Activated effector memory CD4-positive, alpha-beta T cell treated with Interleukin-2 at 50 U/mL for 16 hours (primary cell): ENCODE results near the gene ZBTB24.

Experiments used
- DNase-seq: peaks from one replicate; pipeline ENCODE4 v3.0.0-alpha.2; 2020

The ZBTB24 gene

DNA sequence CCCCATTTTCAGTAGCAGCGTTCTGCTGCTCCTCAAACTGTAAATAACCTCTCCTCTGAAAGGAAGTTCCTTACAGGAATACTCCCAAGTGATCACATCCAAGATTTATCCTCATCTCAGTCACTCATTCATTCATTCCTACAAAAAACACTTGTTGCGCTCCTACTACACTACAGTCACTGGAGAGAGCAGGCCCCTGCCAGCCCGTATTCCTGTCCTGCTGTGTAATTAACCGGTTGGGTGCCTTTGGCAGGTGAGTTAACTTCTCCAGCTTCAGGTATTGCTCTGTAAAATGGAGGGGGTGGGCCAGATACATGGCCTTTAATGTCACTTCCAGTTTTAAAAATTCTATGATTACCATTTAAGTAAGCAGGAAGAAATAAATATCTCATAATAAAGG is 15.0 kb upstream of the ZBTB24 start:
- no peak for DNase-seq

DNA sequence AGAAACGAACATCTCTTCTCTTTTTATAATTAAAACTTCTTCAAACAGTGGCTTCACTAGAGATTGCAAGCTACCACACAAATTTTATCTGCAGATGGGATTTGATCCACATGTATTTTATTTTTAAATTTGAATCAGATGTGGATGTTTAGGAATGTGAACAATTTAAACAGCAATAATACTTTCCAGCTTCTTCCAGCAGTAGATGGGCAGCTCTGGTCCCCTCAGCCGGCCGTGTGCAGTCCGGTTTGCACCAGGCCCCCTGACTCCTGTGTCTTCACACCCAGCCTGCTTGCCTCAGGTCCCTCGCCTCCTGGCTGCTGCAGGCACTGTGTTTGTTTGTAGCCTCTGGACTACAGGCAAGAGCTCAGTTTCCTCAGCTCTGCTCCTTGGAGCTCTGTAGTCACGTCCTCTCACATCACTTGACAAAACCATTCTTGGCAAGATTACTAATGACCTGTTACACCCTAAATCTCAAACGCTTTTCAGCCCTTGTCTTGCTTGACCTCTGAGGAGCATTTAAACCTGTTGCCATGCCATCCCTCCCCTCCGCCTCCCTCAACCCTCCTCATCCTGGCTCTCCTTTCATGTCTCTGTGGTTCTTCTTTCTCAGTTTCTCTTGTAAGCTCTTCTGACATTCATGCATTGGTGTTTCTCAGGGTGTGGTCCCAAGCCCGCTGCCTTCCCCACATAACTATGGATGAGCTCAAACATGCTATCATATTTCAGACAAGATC is 13.2 kb upstream of the ZBTB24 start:
- no peak for DNase-seq

DNA sequence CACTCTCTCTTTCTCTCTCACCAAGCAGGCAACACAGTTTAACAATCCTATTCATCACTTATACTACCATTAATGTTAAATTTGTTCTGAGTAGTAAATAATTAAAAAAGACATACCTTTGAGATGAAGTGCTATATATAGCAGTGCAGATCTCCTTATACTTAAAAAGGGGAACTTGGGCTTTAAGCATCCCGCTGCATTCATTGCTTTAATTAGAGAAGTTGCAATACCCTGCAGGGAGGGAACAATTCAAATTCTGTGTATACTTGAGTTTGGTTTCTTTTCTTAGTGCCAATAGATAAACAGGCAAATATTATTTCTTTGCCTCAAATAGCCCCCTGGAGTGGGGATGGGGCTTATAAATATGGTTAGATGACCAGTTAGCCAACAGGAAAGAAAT is 10.8 kb upstream of the ZBTB24 start:
- DNase-seq, result no peak

DNA sequence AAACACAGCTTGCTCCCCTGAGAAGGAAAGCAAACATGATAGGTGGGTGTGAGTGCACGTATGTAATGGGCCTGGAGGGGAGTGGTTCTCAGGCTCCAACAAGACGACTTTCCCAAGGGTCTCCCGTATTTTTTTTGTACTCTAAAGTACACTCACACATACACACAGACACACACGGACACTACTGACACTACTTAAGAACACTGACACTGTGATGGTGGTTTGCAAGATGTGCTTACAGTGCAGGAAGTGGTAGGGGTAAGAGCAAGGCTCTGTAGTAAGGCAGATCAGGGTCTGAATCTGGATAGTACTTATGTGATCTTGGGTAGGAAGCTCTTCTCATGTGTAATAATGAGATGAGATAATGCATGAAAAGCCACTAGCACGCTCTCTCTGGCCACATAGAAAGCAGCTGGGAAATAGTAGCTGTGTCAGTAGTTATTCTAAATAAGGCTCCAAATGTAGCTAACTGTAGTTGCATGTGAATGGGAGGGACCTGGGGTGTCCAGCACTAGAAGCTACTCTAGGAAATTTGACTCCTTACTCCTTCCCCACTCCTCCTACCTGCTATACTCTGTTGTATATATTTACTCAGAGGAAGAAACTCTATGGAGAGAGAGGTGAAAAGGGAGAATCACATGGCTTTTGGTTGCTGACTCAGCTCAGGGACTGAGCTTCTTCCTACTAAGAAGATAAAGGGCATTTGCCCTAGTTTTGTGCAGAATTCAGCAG is 8.4 kb upstream of the ZBTB24 start:
- DNase-seq, result no peak

DNA sequence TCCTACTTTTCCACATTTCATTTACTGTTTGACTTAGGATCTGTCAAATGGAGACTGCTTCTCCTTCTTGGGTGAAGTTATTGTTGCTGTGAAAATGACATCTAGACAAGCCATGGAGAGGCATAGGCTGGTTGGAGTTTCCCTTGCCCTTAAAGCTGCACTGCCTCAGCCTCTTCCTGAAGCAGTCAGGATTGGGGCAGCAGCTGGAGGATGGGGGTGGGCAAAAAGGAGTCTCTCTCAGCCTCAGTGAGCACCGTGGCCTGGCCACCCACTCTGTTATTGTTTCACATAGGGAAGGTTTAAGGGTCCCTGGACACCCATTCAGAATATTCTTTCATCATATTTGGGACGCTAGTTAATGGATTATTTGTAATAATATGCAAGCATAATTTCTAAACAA is 7.7 kb upstream of the ZBTB24 start:
- no peak for DNase-seq

DNA sequence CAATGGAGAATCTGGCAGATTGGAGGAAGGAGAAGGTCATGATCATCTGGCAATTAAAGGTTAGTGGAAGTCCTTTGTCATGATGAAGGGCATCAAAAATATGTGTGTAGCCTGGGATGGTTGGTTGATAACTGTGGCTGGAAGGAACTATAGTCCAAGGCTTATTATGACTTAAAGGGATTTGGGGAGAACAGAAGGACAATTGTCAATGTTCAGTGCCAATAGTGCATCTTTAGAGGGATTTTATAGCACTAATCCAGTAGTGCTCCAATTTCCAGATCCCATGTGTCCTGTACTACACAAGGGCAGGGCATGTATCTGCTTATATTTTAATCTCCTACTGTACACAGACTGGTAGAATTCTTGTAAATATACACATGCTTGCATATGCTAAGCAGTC is 5.0 kb upstream of the ZBTB24 start:
- no peak for DNase-seq

DNA sequence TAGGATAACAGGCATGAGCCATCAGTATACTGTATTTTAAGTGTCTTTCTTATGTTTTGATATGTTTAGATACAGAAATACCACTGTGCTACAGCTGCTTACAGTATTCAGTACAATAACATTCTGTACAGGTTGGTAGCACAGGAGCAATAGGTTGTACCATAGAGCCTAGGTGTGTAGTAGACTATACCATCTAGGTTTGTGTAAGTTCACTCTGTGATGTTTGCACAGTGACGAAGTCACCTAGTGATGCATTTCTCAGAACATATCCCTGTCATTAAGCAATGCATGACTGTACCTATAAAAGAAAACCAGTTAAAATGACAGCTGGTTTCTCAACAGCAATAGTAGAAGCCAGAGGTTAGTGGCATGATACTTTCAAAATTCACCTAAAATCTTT is 3.0 kb upstream of the ZBTB24 start:
- DNase-seq, result no peak

DNA sequence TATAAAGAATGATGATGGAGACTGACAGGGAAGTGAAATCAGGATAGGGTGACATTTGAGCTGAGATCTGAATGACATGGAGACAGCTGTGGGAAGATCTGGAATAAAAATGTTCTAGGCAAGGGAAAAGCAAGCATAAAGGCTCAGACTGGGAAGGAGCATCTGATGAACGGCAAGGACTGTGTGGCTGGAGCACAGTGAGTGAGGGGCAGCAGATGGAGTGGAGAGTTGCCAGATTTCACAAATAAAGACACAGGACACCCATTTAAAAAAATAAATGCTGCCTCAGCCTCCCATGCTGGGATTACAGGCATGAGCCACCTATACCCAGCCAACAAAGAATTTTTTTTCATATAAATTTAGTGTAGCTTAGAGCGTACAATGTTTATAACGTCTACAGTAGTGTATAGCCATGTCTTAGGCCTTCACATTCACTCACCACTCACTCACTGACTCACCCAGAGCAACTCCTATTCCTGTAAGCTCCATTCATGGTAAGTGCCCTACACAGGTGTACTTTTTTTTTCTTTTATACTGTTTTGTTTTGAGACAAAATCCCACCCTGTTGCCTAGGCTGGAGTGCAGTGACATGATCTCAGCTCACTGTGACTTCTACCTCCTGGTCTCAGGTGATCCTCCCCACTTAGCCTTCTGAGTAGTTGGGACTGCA is 2.4 kb upstream of the ZBTB24 start:
- no peak for DNase-seq

DNA sequence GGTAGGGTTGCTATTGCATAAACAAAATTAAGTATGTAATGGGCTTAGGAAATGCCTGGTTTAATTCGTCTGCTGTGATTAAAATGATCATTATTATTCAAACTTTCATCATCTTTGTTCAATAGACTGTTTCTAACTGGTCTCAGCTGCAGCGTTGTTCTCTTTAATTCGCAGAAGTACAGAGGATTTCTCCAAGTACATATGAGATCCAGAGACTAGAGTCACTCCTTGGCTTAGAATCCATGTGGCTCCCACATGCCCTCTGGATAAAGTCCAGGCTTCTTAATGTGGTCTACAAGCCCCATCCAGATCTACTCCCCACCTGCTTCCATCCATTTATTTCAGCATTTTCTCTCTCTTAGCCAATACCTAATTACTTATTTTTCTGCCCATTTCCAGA is 1.1 kb upstream of the ZBTB24 start:
- DNase-seq, result no peak

DNA sequence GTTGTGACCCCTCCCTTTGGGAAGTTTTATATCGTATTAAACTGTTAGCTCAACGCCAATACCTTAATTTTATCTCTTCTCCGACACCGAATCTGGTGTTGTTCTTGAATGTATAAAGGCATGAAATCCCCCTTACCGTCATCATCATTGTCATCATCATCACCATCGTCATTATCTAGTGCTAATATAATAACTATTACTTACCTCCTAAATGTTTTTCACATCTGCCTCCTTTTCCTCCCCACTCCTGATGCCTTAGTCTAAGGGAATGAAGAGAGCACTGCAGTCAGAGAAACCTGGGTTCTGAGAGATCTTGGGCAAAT is 677 bp upstream of the ZBTB24 start:
- DNase-seq, result no peak

DNA sequence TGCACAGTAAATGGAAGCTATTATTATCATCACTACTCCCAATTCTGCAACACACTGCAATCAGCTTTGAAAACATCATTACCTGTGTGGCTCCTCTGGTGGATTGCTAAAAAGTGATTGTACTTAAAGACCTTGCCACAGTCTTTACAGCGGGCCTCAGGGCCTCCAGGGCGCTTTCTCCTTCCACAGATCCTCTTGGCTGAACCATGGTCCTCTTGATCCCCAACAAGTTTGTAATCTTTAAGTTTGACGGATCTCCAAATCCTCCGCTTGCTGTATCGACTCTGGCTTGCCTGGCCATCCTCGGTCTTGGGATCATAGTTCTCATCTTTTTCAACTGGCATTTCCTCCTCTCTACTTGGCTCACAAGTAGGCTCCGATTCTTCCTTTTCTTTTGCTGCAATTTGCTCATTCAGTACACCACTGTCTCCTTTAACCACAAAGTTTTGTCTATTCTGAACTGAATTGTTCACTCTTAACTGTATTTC is 2.0 kb downstream of the ZBTB24 start:
- DNase-seq, result no peak

DNA sequence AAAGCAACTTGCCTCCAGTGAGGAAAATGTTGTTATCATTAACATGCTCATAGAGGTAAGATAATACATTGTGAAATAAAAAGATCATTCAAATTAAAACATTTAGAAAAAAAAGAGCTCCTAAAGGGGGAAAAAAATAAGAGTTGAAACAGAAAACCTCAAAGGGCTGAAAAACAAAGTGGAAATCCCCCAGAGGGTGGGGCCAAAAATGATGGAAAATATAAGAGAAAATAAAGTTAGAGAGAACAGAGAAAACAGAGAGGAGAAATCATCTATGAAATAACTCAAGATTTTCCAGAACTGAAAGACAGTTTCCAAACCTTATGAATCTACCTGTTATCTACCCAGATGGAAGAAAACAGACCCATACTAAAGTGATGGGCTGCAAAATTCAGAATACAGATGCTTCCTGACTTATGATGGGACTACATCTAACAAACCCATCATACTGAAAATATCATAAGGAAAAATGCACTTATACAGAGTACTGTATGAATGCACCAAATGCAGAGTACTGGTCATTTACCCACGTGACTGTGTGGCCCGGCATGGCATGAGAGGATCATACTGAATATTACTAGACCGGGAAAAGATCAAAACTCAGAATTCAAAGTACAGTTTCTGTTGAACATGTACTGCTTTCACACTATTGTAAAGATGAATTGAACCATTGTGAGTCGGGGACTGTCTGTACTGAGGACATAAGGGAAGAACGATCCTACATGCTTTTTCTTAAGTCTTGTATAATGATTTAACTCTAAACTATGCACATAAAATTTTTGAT is 4.0 kb downstream of the ZBTB24 start:
- no peak for DNase-seq

DNA sequence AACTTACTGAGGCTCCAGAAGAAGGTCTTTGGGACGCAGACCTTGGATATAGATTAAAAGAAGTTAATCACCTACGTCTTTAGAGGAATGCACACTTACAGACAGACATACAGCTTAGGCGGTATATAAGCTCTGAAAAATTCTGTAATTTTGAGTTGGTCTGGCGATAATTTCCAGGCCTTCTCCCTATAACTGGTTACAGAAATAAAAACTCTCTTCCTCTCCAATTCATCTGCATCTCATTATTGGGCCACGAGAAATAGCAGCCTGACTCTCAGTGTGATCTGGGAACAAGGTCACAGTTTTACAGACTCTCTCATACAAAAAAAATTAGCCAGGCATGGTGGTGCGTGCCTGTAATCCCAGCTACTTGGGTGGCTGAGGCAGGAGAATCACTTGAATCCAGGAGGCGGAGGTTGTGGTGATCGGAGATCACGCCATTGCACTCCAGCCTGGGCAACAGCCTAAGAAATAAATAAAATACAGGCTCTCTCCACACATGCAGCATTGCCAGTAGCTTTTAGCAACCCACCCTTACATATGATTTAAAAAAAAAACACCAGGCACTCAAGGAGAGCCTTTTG is 4.7 kb downstream of the ZBTB24 start:
- DNase-seq, result no peak

DNA sequence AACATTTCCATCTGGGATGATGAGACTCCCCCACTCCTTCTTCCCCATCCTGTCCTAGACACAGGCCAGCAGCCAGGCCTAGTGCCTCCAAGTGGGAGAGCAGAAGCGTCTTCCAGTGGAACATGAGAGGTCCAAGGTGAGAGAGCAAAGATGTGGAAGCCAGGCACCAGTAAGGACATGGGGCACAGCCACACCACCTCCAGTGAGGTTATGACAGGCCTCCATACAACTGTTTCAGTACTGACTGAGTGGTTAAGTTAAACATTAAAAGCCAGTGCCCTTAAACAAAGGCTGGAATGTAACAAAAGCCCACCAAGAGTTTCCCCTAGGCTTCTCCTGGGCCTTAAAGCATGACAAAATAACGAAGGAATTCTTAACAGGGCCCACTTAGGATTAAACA is 5.3 kb downstream of the ZBTB24 start:
- no peak for DNase-seq

DNA sequence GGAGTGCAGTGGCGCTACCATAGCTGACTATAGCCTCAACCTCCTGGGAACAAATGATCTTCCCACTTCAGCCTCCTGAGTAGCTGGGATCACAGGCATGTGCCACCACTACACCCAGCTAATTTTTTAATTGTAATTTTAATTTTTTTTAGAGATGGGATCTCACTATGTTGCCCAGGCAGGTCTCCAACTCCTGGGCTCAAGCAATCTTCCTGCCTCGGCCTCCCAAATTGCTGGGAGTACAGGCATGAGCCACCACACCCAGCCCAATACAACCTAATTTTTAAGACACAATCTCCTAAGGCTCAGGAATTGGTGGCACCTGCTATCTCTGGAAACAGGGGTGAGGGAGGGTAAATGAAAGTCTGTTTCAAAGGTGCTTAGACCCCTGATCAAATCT is 5.8 kb downstream of the ZBTB24 start:
- no peak for DNase-seq

DNA sequence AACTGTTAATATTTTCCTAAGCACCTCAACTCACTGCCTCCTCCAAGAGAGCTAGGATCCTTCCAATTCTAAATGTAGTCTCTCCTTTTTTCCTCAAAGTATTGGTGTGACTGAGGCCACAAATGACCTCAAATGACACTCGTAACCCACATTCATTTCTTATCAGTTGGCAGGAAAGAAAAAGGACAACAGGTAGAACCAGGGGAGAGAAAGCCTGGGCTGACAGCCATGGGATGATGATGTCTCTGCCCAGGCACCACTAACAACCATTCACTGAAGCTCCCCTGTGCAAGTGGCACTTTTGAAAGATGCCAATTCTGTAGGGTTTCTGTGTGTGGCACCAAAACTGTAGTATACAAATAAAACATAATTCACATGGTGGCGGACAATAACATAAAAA is 7.4 kb downstream of the ZBTB24 start:
- DNase-seq, result no peak

DNA sequence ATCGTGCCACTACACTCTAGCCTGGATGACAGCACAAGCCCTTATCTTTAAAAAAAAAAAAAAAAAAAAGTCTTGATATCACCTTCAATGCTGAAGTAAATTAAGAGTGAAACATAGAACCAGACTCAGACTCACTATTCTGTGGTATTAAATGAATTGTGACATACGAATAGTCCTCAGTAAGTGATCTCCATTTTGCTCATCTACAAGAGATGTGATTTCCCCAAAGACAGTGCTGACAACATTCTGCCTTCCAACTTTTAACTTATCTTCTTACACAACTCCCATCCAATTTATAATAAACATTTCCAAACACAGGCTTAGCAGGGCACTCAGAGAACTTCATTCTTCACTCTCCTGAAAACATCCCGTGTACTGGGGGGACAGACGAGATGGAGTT is 8.0 kb downstream of the ZBTB24 start:
- no peak for DNase-seq

DNA sequence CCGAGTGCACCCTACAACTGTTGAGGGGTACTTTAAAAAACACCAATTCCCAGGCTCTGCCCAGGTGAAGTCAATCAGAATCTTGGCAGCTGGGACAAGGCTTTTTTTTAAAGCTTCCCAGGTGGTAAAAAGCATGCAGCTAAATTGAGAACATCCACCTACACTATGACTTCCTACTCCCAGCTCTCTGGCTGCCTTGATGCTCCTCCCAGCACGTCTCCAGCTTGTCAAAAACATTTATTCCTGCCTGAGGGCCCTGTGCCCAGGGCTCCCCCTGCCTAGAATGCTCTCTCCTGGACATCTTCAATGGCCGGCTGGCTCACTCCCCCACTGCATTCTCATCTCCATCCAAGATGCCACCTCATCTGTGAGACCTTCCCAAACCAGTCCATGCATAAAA is 9.9 kb downstream of the ZBTB24 start:
- DNase-seq, result no peak

DNA sequence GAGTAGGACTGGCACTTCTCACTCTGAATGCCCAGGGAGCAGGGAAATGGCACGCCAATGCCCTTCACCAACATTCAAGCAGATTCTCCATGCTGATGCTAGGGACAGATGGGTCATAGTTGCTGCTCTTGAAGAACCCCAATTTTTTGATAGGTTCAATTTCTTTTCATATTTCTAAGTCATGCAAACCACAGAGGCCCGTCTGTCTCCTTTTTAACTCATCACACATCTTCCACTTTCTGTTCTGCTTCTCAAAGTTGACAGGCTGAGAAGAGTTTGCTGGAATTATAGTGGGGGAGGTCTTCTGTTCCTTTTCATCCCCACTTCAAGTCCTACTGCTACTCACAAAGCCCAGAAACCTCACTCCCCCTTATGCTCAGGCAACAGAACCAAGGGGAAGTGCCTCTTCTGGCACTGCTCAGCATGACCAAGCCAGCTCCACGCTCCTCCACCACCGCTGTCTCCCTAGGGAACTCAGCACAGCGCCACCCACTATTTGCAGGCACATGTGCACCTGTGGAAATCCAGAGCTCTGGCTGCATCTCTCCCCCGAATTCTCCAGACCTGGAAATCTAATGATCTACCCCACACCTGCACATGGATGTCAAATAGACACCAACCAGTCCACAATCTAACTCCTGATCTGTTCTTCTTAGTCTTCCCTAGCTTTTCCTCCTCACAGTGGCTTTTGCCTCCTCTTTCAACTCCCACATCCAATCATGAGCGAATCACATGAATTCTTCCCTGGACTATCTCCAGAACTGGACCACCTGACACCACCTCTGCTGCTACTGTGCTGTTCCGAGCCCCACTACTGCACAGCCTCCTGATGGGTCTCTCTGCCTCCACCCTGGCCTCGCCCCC is 10.7 kb downstream of the ZBTB24 start:
- DNase-seq, result no peak

DNA sequence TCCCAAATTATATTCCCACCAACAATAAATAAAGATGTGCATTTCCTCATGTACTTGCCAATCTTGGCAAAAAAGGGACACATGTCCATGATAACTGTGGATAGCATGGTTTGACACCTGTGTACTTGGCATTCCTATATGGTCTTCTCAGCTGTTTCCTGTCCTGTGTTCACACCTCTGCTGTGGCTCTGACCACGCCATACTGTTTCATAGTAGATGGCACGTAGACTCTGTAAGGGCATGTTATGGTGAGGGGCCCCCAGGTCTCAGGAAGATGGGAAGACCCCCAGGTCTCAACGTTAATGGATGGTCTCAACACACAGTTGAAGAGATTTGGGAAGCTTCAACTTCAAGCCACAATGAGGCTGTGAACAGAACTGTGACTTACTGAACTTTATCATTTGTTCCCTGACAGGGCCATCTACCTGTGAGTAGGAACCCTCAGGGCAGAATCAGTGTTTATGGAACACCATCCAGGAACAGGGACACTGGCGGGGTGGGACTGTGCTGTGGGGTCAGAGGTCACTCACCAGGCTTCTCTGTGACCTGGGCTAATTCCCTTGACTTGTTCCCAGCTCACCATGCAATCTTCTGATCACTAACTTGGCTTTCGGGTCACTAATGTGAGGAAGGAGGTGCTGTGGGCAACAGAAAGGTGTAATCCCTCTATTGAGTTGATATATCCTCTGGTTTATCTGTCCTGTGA is 11.8 kb downstream of the ZBTB24 start:
- no peak for DNase-seq

DNA sequence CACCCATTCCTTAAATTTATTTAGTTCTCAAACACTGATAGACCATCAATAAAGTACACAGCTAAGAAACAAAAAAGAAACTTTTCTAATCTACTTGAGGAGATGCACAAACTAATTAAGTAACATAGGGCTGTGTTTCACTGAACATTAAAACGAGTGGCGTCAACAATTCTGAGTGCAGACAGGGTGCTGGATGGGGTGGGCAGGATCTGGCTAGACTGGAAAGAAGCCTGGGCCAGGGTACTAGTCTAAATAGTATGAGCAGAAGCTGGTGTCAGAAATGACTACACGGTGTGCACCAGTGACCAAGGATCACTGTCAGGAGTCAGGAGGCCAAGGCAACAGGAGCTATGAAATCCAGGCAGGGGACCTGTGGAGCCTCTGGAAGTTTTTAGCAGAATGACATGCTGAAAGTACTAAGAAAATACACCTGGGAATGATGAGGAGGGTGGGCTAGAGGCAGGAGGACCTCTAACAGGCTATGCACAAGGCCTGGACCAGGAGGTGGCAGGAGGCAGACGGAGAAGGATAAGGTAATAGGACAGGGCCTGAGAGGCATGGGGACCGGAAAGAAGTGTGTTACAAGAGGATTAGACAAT is 13.3 kb downstream of the ZBTB24 start:
- DNase-seq, result no peak
